NCI-H69 (cell line): ENCODE results near the gene NOTCH1.
"Not testable (repeated sequence)": the region's sequence is repeated elsewhere in the genome, so short reads cannot be mapped to it uniquely, and the experiment has no call there.

Experiments
- DNase-seq: peaks from one replicate; lab custom pipeline; 2025; lab: John Stamatoyannopoulos, UW

The NOTCH1 gene

GRCh38 chr9:136545965-136546696 is at the start of gene NOTCH1:
Gene NOTCH1 (minus strand): TSS chr9:136546048. CDS start chr9:136545786, 262 bp downstream.
- DNase-seq = peak; percentile 83

GRCh38 chr9:136594492-136594891 is 48.6 kb upstream of the NOTCH1 start:
- no peak for DNase-seq

- DNase-seq = no peak
Observed at GRCh38 chr9:136593581-136593980, 47.7 kb upstream of the NOTCH1 start.

- no peak for DNase-seq
Observed at GRCh38 chr9:136592666-136593065, 46.8 kb upstream of the NOTCH1 start.

GRCh38 chr9:136590821-136591752 is 45.2 kb upstream of the NOTCH1 start:
- no peak for DNase-seq

GRCh38 chr9:136589766-136590763 is 44.2 kb upstream of the NOTCH1 start:
- DNase-seq = no peak

GRCh38 chr9:136588663-136589464 is 43.0 kb upstream of the NOTCH1 start:
- DNase-seq = peak; percentile 36

- peak; percentile 85 for DNase-seq
Observed at GRCh38 chr9:136587944-136588662, 42.3 kb upstream of the NOTCH1 start.

- peak; percentile 88 for DNase-seq
Observed at GRCh38 chr9:136587145-136587943, 41.5 kb upstream of the NOTCH1 start.

- DNase-seq = no peak
Observed at GRCh38 chr9:136586391-136586953, 40.6 kb upstream of the NOTCH1 start.

GRCh38 chr9:136585531-136586120 is 39.8 kb upstream of the NOTCH1 start:
- no peak for DNase-seq

GRCh38 chr9:136584934-136585333 is 39.1 kb upstream of the NOTCH1 start:
- no peak for DNase-seq

GRCh38 chr9:136584401-136584932 is 38.6 kb upstream of the NOTCH1 start:
- DNase-seq = no peak

GRCh38 chr9:136582977-136583735 is 37.3 kb upstream of the NOTCH1 start:
- DNase-seq = no peak

- DNase-seq = no peak
Observed at GRCh38 chr9:136581614-136582447, 36.0 kb upstream of the NOTCH1 start.

GRCh38 chr9:136579650-136580219 is 33.9 kb upstream of the NOTCH1 start:
- not testable (repeated sequence) for DNase-seq
